Measurements from ENCODE around the gene TAOK2.
"Not testable (repeated sequence)": the region's sequence is repeated elsewhere in the genome, so short reads cannot be mapped to it uniquely, and the experiment has no call there.

The TAOK2 gene

DNA sequence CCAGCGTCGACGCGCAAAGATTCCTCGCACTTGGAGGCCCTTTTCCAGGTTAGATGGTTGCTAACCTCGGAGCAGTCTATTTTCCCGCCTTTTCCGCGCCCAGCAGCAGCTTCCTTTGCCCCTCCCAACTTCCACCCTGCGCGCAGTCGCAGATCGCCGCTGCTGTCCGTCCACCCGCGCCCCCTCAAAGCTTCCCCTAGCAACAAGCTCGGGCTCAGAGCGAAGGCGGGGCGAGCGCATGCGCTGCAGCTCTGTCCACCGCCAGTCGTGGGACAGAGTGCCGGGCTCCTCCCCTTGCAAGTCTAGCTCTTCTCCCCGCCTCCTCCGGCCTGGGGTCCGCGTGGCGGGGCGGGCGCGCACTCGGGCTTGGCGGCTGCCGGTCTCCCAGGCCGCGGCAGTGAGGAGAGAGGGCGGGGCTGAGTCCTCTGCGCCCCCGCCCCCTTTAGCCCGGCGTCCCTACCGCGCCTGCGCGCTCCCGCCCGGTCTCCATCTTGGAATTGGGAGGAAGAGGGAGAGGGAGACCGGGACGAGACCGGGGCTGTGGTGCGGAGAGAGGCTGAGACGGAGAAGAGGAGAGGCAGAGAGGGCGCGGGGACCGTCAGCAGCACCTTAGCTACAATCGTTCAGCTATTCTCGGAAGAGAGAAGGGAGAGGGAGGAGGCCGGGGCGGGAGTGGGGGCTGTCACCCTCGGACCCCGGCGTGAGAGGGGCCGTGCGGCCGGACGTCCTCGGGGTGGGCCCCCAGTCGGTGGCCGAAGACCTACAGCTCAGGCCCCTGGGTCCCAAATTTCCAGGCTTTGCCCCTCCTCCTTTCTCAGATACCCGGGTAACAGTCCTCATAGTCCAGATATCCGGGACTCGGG, at the start of gene TAOK2:
Gene TAOK2, plus strand, starts transcription at position 485 of the 863 bp plus-strand sequence. CDS start 3,905 bp downstream, outside the sequence.
- peak; percentile 98 for DNase-seq

GRCh38 chr16:29925105-29925756, 48.4 kb upstream of the TAOK2 start:
- peak; percentile 65 for DNase-seq

- peak; percentile 99 for DNase-seq
These were observed 47.6 kb upstream of the TAOK2 start, which contains the start of gene KCTD13 for GRCh38 chr16:29925781-29926710. KCTD13 (minus strand) TSS chr16:29926226; CDS start chr16:29926033, 193 bp downstream.

GRCh38 chr16:29926711-29927052, 47.0 kb upstream of the TAOK2 start:
- no peak for DNase-seq

DNA sequence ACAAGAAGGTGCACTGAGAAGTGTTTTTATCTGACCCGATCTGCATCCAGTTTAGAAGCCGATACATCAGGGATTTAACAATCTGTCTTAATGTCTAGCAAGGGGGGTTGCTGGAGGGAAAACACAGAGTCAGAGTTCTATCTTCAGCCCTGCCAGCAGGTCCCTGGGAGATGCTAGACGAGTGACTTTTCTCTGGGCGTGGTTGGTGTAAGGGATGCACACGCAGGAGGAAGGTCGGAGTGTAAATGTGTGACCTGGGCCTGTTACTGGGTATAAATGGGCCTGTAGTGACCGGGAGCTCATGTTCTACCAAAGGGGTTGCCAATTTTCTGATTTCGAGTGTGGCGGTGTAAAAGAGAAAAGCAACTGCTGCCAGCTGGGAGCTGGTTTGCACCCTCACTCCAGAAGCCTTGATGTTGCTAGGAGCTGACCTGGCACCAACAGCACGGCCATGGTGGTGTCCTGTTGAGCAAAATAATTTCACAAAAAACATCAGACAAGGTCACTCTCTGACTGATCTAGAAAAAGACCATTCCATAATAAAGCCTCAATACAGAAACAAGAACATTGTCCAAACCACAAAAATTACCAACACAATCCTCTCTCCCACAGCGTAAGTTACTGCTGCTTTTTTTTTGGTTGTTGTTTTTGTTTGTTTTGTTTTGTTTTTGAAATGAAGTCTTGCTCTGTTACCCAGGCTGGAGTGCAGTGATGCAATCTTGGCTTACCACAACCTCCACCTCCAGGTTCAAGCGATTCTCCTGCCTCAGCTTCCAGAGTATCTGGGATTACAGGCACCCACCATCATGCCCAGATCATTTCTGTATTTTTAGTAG, 46.4 kb upstream of the TAOK2 start:
- no peak for DNase-seq

DNA sequence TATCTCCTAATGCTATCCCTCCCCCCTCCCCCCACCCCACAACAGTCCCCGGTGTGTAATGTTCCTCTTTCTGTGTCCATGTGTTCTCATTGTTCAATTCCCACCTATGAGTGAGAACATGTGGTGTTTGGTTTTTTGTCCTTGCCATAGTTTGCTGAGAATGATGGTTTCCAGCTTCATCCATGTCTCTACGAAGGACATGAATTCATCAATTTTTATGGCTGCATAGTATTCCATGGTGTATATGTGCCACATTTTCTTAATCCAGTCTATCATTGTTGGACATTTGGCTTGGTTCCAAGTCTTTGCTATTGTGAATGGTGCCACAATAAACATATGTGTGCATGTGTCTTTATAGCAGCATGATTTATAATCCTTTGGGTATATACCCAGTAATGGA, 41.9 kb upstream of the TAOK2 start:
- DNase-seq = not testable (repeated sequence)

GRCh38 chr16:29940656-29941055, 33.0 kb upstream of the TAOK2 start:
- DNase-seq = no peak

DNA sequence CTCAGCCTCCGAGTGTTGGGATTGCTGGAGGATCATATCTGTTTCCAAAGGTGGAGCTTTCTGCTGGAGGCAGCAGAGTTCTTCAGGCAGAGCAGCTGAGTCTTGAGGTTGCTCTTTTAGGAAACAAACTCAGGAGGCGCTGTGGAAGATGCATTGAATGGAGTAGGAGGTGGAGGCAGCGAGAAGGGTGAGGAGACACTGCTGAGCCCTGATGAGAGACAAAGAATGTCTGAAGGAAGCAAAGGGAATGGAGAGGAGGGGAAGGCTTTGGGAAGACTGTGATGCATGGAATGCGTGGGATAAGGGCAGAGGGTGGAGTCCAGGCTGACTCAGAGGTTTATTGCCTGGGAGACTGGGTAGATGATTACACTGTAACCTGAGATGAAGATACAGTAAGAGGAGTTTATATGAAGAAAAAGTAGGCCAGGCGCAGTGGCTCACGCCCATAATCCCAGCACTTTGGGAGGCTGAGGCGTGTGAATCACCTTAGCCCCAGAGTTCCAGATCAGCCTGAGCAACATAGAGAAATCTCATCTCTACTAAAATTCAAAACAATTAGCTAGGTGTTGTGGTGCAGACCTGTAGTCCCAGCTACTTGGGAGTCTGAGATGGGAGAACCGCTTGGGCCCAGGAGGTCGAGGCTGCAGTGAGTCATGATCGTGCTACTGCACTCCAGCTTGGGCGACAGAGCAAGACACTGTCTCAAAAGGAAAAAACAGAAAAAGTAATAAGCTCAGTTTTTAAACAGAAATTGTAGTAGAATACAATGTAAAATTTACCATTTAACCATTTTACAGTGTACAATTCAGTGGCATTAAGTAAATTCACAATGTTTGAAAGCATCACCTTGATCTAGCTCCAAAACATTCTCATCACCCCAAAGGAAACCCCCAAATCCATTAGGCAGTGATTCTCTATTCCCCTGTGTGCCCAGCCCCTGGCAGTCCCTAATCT, 29.5 kb upstream of the TAOK2 start:
- no peak for DNase-seq

GRCh38 chr16:29947897-29948296, 25.8 kb upstream of the TAOK2 start:
- no peak for DNase-seq

- DNase-seq = no peak
These were observed 22.7 kb upstream of the TAOK2 start for GRCh38 chr16:29950806-29951461.

DNA sequence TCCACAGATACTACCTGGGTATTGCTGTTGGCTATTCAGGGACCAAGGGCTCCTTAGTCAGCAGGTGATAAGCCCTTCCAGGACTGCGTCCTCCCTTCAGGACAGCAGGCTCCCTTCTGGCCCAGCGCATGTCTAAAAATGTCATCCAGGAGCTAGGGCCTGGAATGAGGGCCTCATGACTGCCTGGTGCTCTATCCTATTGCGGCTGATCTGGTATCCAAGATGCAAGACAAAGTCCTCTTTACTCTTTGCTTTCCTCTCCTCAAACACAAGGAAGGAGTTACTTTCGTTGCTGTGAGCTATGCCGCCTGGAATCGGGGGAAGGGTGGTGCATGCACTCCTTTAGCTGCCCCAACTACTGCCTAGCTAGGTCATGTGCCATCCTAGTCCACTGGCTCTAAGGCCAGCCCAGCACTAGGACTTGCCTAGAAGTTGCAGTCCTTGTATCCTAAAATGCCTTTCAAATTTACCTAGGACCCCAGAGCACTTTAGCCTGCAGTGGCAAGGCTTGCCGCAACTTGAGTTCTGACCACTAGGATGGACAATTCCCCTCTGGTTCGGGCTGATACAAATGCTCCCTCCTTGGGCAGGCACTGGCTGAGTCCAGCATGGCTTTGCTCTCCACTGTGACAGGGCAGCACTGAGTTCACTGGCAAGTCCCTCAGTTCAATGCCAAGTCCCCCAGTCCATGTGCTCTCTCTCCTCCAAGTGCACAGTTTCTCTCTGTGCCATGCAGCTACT, 21.9 kb upstream of the TAOK2 start:
- no peak for DNase-seq

DNA sequence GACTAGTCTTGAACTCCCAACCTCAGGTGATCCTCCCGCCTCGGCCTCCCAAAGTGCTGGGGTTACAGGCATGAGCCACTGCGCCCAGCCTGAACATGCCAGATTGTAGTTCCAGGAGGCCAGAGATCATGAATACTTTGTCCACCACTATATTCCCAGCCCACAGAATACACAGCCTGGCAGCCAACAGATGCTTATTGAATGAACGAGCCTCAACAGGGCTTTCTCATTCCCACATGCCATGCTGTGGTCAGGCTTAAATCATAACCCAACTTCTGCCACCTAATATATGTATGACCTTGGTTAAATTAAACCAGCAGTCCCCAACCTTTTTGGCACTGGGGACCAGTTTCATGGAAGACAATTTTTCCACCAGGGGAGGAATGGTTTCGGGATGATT, 14.9 kb upstream of the TAOK2 start:
- DNase-seq = no peak

DNA sequence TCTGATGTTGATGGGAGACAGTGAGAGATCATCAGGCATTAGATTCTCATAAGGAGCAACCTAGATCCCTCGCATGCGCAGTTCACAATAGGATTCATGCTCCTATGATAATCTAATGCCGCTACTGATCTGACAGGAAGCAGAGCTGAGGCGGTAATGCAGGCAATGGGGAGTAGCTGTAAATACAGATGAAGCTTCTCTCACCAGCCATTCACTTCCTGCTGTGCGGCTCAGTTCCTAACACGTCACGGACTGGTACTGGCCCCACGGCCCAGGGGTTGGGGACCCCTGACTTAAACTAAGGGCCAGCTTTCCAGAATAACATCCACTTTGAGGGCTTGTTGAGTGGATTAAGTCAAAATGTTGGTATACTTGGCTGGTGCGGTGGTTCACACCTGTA, 14.4 kb upstream of the TAOK2 start:
- no peak for DNase-seq

GRCh38 chr16:29959821-29960220, 13.8 kb upstream of the TAOK2 start:
- DNase-seq = not testable (repeated sequence)

DNA sequence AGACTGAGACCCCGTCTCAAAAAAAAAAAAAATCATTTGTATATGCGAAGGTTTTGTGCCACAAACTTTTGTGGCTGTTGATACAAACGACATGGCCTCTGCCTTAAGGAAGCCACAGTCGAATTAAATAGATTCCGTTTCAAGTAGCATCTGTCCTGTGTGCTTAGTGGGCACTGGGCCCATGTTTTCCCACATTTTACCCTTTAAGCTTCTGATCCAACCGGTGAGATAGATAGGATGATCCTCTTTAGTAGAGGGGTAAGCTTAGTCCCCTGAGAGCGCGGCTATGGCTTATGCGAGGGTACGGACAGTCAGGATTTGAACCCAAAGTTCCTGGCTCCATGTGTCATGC, 12.6 kb upstream of the TAOK2 start:
- DNase-seq = no peak

DNA sequence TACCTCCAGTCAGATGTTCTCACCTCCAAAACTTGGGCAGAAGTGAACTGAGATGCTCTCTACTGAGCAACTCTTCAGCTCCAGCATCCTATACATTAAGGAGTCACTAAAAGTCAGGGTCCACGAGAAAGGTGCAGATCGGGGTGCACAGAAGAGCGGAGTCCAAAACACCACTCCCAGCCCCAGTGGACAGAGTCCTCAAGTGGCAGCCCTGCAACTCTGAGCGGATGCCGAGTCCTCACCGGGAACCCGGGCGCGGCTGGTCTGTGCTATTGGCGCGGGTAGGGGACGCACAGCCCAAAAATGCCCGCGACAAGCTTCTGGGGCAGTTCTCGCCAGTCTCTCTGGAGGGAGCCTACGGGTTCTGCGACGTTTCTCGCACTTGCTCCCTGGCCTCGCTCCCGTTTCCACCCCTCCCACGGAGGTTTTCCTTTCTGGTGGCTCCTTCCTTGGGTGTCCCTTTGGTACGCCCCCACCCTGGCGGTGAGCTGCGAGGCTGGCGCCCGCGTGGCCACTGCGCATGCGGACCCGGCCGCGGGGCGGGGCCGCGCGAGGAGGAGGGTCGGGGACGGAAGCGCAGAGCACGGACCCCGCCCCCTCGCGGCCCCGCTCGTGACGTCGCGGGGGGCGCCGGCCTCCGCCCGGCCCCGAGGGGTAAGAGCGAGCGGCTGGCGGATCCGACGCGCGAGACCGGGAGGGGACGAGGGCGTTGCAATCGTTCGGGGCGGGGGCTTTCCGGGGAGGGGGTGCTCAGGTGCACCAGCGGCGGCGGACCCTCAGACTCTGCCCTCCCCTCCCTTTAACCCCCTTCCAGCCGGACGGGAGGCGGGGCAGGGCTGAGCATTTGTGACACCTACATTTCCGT, 12.0 kb upstream of the TAOK2 start, which contains the start of gene TMEM219:
Gene TMEM219, plus strand, starts transcription at position 601 of the 865 bp plus-strand sequence. CDS start 1,065 bp downstream, outside the sequence.
- DNase-seq = peak; percentile 99

- no peak for DNase-seq
These were observed 11.2 kb upstream of the TAOK2 start for GRCh38 chr16:29962344-29962994.

All from activated CD8-positive, alpha-beta memory T cell treated with anti-CD3 and anti-CD28 coated beads for 24 hours (primary cell).